A673 (cell line): Measurements from ENCODE around the gene PTPRK.

Experiments used
- EZH2 ChIP-seq: fragments of 200-600 bp; sonication (generic); IDR thresholded peaks from 2 replicates; pipeline ENCODE4 v1.6.1; 2017; ENCODE audit warnings: borderline replicate concordance, low read depth, mild to moderate bottlenecking, mixed read lengths, antibody characterized with exemption, low read length; ENCODE audit not compliant: poor library complexity, severe bottlenecking
- TF ChIP-seq, protein P1 (sequence below): fragments of 300-800, 200-600 bp; sonication (generic); conservative IDR thresholded peaks from 2 replicates; pipeline ENCODE4 v1.5.1; 2017; ENCODE audit warnings: low read depth, mild to moderate bottlenecking, antibody characterized with exemption, low read length, moderate library complexity, mixed read lengths

DNA sequence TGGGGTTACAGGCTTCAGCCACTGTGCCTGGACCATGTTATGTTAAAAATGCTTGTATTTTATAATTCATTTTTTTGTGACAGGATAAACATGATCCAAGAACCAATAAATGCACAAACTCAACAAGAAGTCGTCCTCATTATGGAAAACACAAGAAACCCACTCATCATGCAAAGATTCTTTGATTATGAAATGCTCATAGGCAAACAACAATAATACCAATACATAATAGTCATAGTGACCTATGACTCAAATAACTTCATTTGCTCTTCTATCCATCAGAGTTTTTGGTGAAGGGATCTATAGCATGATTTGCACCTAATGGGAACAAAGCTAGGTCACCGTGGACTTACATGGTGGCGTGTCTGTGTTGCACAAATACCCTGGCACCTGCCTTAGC, 402.5 kb downstream of the PTPRK start:
- TF ChIP-seq EZH2 = no peak
- TF ChIP-seq, protein P1, sequence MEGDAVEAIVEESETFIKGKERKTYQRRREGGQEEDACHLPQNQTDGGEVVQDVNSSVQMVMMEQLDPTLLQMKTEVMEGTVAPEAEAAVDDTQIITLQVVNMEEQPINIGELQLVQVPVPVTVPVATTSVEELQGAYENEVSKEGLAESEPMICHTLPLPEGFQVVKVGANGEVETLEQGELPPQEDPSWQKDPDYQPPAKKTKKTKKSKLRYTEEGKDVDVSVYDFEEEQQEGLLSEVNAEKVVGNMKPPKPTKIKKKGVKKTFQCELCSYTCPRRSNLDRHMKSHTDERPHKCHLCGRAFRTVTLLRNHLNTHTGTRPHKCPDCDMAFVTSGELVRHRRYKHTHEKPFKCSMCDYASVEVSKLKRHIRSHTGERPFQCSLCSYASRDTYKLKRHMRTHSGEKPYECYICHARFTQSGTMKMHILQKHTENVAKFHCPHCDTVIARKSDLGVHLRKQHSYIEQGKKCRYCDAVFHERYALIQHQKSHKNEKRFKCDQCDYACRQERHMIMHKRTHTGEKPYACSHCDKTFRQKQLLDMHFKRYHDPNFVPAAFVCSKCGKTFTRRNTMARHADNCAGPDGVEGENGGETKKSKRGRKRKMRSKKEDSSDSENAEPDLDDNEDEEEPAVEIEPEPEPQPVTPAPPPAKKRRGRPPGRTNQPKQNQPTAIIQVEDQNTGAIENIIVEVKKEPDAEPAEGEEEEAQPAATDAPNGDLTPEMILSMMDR = no peak
